ENCODE results near the gene ARHGAP4.

Gene ARHGAP4

GRCh38 chrX:153862369-153863250 lies 63.5 kb downstream of the ARHGAP4 start:
- Histone ChIP-seq H3K9ac (ENCODE audit: low read depth, low read length) (no peak overlapping the region), H3K4me3 (ENCODE audit: low read depth, low read length) (no peak overlapping the region), H3K36me3 (ENCODE audit: control insufficient read depth, insufficient read depth, low read length) (peaks cover 17% of the 10 kb centered on the region), H3K4me1 (ENCODE audit: control insufficient read depth, insufficient read depth, low read length) (no peaks in the 10 kb centered on the region), H3K27me3 (ENCODE audit: control insufficient read depth, insufficient read depth, low read length) (no peaks in the 10 kb centered on the region), H3K9me3 (ENCODE audit: control insufficient read depth, insufficient read depth, low read length) (no peaks in the 10 kb centered on the region)

GRCh38 chrX:153861733-153862310 lies 64.2 kb downstream of the ARHGAP4 start:
- Histone ChIP-seq H3K4me3 (ENCODE audit: low read depth, low read length) (no peak overlapping the region), H3K27me3 (ENCODE audit: control insufficient read depth, insufficient read depth, low read length) (no peaks in the 10 kb centered on the region), H3K9me3 (ENCODE audit: control insufficient read depth, insufficient read depth, low read length) (no peaks in the 10 kb centered on the region), H3K4me1 (ENCODE audit: control insufficient read depth, insufficient read depth, low read length) (no peaks in the 10 kb centered on the region), H3K36me3 (ENCODE audit: control insufficient read depth, insufficient read depth, low read length) (peaks cover 15% of the 10 kb centered on the region), H3K9ac (ENCODE audit: low read depth, low read length) (no peak overlapping the region)

GRCh38 chrX:153861151-153861550 lies 64.9 kb downstream of the ARHGAP4 start:
- H3K4me1 ChIP-seq (ENCODE audit: control insufficient read depth, insufficient read depth, low read length): no peaks in the 10 kb centered on the region
- H3K36me3 ChIP-seq (ENCODE audit: control insufficient read depth, insufficient read depth, low read length): peaks cover 12% of the 10 kb centered on the region
- no peaks in the 10 kb centered on the region for H3K9me3 ChIP-seq (ENCODE audit: control insufficient read depth, insufficient read depth, low read length)
- H3K27me3 ChIP-seq (ENCODE audit: control insufficient read depth, insufficient read depth, low read length): no peaks in the 10 kb centered on the region
- no peak overlapping the region for H3K4me3 ChIP-seq (ENCODE audit: low read depth, low read length)
- no peak overlapping the region for H3K9ac ChIP-seq (ENCODE audit: low read depth, low read length)

Measured in iPS-15b (cell line).